ENCODE data around the gene EDIL3.

GRCh38 chr5:84374568-84374967 lies 10.1 kb downstream of the EDIL3 start:
- TF ChIP-seq NFE2L1 (tag; IDR thresholded peaks at IDR 0.05; ENCODE audit: borderline replicate concordance, low read depth) (no peak), CEBPZ (IDR thresholded peaks at IDR 0.05; ENCODE audit: borderline replicate concordance, low read depth, low read length) (no peak), GABPB1 (CRISPR knock-in tag; IDR thresholded peaks at IDR 0.05) (no peak), PYGO2 (tag; IDR thresholded peaks at IDR 0.05) (no peak), RAD21 (CRISPR knock-in tag; conservative IDR thresholded peaks at IDR 0.05 in 1 of 2, IDR thresholded peaks at IDR 0.05 in 1 of 2) (no peak), CTCF (IDR thresholded peaks at IDR 0.05 in 2 of 3, conservative IDR thresholded peaks at IDR 0.05 in 1 of 3; ENCODE audit: insufficient read depth in 2 of 3, low read depth in 1 of 3, low read length in 3 of 3) (no peak), IRF2 (CRISPR knock-in tag; IDR thresholded peaks at IDR 0.05) (no peak), ZNF57 (CRISPR knock-in tag; IDR thresholded peaks at IDR 0.05) (no peak), ZNF408 (CRISPR knock-in tag; IDR thresholded peaks at IDR 0.05; ENCODE audit: low read depth) (no peak), DNMT1 (IDR thresholded peaks at IDR 0.05) (no peak), MAFK (IDR thresholded peaks at IDR 0.05; ENCODE audit: low read length) (no peak), SMARCE1 (IDR thresholded peaks at IDR 0.05) (no peak)

Measured in K562 (cell line).